HS-27A (cell line): Measurements from ENCODE around the gene AK5.

ENCODE experiments used
- DNase-seq: peaks from one replicate; pipeline ENCODE4 v3.0.0-alpha.2; 2012; ENCODE audit warnings: low read depth, missing footprints

Gene AK5, protein sequence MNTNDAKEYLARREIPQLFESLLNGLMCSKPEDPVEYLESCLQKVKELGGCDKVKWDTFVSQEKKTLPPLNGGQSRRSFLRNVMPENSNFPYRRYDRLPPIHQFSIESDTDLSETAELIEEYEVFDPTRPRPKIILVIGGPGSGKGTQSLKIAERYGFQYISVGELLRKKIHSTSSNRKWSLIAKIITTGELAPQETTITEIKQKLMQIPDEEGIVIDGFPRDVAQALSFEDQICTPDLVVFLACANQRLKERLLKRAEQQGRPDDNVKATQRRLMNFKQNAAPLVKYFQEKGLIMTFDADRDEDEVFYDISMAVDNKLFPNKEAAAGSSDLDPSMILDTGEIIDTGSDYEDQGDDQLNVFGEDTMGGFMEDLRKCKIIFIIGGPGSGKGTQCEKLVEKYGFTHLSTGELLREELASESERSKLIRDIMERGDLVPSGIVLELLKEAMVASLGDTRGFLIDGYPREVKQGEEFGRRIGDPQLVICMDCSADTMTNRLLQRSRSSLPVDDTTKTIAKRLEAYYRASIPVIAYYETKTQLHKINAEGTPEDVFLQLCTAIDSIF

DNA sequence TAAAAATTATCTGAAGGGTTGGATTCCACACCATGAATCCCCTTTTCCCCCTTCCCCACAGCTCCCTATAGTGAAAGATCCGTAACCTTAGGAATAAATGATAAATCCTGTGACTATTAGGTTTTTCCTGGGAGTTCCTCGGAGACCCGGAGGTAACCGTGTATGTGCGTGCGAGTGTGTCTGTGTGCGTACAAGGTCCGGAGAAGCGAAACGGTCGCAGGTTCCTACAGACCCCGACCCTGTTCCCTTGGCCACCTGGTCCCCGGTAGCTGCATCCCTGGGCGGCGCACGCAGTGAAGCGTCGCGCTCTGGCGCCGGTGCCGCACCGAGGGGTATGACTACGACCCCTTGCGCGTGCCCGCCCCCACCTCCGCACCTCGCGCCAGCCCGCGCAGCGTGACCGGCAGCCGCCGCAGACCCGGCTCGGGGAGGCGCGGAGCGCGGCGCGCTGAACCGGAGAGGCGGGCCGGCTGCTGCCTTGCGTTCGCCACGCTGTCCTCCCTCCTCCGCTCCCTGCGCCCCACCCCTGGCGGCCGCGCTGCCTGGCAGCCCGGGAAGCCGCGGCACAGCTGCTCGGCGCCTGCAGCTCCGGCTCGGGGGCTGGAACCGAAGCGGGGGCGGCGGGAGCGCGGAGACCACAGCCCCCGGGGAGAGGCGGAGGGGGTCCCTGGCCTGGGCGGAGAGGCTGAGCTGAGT lies at the start of gene AK5:
Gene AK5 (plus strand): TSS at position 529 of the 696 bp plus-strand sequence. CDS start 295 bp downstream, outside the sequence.
- DNase-seq: no peak

DNA sequence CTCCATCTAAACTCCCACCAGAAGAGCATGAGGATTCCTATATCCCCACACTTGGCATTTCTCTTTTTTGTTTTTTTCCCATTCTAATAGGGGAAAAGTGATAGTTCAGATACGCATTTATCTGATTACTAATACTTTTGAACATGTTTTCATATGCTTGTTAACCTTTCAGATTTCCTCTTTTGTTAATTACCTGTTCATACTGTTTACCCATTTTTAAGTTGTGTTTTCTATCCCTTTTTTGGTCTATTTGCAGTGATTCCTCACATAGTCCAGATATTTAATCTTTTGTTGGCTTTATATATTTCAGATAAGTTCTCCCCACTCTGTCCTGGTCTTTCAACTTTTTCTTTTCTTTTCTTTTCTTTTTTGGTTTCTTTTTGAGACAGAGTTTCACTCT lies 49.0 kb upstream of the AK5 start:
- DNase-seq: no peak

DNA sequence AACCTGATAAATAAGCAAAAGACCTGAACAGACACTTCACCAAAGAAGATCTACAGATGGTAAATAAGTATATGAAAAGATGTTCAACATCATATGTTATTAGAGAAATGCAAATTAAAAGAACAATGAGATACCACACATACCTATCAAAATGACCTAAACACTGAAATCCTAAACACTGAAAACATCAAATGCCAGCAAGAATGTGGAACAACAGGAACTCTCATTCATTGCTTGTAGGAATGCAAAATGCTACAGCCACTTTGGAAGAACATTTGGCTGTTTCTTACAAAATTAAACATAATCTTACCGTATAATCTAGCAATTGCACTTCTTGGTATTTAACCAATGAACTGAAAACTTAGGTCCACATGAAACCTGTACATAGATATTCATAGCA lies 47.7 kb upstream of the AK5 start:
- DNase-seq: no peak

DNA sequence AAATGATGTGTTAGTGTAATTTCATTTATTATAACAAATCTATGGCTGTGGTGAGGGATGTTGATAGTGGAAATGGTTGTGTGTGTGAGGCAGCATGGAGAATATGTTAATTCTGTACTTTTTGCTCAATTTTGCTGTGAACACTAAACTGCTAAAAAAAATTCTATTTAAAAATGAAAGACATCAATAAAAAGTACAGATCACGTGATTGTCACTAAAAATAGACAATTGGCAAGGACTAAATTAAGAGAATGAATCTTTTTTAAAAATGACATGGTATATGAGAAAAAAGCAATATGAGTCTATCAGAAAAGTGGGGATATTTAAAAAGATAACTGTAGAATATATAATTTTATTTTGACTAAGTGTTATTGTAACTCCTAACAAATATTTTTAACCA lies 46.9 kb upstream of the AK5 start:
- no peak for DNase-seq

DNA sequence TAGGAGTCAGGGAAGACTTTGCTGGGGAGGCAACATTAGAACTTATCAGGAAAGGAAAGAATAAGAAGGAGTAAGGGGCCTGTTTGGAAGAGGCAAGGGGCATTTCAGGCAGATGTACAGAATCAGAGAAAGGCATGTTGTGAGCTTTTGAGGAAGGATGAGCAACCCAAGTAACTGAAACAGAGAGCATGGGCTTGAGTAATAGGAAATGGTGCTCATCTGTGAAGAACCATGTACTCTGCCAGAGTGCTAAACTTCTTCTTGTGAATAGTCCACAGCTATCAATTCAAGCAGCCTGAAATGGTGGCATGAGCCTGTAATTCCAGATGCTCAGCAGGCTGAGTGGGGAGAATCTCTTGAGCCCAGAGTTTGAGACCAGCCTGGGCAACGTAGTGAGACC lies 43.4 kb upstream of the AK5 start:
- no peak for DNase-seq

DNA sequence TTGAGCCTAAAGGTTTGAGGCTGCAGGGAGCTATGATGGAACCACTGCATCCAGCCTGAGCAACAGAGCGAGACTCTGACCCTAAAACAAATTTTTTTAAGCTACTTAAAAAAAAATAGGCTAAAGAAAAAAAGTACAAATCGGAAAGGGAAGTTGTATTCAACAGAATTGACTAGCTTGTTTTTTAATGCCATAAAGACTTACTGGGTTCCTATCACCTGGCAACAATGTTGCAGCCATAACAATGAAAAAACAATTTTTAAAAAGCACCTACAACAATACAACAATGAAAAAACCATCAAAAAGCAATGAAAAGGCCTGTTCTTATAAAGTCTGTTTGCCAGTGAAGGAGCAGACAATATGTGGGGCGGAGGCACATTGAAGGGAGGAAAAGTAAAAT lies 42.5 kb upstream of the AK5 start:
- no peak for DNase-seq

DNA sequence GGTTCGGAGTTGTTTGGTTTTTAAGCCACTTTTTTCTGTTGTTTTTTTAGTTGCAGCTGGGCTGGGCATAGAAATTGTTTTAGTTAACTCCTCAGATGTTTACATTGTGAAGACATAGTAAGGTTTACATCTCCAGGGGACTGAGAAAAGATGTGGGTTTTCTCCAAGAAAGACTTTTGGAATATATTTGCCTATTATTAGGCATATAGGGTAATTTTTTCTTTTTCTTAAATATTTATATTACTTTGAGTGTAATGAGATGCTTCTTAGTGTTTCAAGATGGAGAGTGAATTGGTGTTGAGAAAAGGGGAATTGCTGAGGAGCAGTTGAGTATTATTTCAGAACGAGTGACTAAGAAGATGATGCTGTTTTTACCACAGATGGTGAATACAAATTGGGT lies 36.0 kb upstream of the AK5 start:
- DNase-seq: no peak

DNA sequence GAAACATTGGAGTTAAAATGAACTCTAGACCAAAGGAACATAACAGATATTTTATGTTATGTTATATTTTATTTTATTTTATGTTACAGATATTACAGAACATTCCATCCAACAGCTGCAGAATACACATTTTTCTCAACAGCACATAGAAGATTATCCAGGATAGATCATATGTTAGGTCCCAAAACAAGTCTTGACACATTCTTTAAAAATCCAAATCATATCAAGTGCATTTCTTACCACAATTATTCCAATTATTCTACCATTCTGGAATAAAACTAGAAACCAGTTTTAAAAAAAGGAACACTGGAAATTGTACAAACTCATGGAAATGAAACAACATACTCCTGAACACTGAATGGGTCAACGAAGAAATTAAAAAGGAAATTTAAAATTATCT lies 31.7 kb upstream of the AK5 start:
- DNase-seq: no peak

DNA sequence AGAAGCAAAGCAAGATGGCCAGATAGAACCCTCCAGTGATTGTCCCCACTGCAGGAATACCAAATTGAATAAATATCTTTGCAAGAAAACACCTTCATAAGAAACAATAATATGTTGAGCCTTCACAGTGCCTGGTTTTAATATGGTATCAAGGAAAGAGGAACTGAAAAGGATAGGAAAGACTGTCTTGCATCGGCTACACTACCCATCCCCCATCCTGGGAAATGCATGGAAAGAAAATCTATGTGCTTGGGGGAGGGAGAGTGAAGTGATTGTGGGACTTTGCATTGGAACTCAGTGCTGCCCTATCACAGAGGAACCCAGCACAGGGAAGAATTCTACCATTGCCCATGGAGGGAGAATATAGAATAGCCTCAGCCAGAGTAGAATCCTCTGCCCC lies 28.6 kb upstream of the AK5 start:
- DNase-seq: no peak

DNA sequence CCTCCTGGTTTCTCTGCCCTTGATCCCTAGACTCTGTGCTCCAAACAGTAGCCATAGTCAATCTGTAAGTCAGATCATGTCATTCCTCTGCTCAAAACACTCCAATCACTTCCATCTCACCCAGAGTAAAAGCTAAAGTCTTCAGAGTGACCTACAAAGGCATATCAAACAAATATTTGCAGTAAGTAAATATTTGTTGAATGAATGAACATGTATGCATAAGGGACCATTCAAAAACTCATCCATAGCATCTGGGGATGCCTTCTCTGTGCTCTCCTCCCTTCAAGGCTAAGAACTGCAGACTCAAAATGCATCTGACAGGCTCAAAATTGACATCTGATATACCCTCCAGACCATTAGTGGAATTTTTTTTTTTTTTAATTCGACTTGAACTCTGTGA lies 18.1 kb upstream of the AK5 start:
- DNase-seq: no peak

DNA sequence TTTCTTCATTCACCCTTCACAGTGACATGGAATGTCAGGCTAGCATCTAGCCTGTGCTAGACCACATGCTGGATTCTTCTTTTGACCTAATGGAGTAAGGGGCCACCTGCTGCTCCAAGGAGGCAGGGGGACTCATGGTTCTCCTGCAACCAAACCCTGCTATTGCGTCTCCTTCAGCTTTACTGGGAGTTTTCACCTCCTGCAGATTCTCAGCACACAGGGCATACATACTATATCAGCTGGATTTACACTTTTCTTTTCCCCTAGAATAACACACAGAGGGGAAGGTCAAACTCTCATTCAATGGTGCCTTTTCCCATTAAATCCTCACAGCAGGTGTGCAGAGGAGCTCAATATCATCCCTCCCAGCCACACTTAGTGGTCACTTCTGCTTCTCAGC lies 16.6 kb upstream of the AK5 start:
- no peak for DNase-seq

DNA sequence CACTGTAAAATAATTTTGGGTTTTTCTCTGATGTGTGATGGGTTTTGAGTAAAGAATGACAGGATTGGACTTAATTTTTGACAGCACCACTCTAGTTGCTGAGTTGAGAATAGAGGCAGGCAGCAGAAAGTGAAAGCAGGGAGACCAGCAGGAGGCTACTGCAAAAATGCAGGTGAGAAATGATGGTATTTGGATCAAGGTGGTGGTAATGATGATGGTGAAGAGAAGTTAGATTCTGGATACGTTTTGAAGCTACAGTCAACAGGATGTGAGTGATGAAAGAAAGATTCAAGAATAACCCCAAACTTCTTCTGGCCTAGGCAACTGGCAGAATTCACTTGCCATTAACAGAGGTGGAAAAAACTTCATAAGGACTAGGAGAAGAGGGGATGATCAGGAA lies 14.8 kb upstream of the AK5 start:
- no peak for DNase-seq

DNA sequence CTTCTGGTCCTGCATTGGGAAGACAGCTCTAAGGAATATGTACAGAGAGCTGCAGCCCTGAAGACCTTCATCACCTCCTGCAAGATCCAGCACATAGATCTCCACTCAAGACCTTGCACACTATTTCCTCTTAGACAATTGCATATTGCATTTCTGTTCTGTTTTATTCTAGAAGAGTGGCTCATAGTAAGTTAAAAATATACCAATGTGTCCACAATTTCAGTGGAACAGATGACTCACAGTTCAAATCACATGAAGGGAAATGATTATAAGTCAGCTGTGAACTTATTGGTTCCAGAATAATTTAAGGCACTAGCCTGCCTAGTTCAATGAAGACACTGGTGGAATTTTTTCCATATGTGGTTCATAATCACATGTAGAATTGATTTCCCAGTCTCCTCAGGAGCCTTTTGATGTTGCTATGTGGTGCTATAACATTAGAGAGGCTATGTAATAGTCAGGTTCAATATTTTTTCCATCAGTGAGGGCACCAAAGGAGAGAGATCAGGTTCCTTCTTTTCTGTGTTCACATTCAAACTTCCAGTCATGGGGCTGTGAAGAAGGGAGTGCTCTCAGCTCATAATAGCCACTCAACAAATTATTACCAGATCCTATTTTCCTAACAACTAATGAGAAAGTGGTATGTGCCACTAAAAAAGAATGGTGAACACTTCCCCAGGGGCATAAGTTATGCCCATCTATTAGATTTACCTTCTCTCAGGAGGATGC lies 9.8 kb upstream of the AK5 start:
- no peak for DNase-seq

DNA sequence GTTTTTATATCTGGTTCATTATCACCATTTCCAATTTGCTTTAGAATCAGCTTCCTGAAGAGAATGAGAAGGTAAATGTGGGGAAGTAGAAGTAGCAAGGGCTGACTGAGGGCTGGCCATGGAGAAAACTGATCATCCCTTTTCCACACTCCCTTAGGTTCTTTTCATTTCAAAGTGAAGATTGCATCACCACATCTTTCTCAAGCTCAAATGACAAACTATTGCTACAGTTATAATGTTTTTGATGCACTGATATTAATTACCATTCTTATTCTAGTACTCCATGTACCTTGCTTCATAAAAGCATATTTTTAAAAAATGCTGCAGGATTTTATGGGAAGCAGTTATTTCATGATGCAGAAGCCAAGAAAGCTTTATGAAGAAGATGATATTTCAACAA lies 7.9 kb upstream of the AK5 start:
- no peak for DNase-seq

DNA sequence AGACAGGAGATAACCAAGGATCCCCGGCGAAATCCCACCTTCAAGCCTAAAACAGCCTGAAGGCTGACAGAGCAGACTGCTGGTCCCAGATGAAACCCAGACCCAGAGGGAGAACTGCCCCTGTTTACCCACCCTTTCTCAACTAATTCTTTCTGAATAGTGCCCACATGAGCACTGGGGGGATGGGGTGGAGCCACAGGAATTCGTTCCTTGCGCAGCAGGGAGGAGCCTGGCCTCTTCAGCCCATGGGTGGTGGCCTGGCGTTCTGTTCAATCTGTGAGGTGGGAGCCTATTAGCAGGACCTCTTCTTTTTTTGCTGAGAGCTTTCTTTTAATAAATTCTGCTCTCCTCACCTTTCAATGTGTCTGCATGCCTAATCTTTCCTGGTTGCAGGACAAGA lies 6.6 kb upstream of the AK5 start:
- no peak for DNase-seq

DNA sequence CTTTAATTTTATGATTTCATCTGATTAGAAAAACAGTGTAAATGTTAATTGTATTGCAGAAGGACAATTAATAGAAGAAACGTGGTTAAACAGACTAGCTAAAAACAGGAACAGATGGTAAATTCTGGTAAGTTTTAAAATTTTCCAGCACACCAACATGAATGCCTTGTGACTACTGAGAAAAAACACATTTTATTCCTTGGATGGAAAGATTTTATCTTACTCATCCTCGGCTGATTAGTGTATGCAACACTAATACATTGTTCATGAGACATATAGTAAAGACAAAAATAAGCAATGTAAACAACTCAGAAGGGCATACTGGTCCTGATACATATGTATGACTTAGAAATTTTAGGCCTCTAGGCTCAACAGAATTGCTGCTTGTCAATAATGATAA lies 4.9 kb upstream of the AK5 start:
- DNase-seq: no peak

DNA sequence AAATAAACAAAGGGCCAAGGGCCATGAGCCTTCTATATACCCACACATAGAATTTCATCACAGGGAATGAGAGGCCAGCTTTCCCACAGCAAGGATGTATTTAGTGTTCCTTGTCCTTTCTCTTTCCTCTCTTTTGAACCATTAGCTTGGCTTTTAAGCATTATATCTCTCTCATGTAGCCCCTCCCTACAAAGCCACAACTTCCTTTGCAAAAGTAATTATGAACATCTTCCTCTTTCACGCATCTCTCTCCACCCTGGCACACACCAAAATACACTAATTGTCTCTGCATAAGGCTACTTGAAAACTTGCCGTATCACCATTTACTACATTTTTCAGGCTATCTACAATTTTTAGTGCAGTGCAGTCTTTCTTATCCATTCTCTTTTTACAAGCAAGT lies 1.9 kb upstream of the AK5 start:
- no peak for DNase-seq

DNA sequence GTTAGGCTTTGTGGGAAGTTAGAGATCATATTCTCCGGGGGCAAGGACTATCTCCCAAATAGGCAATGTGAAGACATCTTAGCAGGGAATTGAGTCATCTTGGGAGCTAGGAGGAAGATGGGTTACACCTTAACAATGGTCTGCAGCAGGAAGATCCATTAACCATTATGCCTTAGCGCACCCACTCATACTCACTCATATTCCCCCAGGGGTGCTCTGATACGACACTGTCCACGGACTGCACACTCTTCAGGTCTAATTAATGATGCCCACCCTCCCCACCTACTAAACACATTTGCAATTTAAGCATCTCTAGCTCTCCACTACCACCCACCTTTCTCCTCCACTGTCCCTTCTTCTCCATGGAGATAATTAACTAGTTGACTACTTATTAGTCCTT lies 857 bp upstream of the AK5 start:
- no peak for DNase-seq

DNA sequence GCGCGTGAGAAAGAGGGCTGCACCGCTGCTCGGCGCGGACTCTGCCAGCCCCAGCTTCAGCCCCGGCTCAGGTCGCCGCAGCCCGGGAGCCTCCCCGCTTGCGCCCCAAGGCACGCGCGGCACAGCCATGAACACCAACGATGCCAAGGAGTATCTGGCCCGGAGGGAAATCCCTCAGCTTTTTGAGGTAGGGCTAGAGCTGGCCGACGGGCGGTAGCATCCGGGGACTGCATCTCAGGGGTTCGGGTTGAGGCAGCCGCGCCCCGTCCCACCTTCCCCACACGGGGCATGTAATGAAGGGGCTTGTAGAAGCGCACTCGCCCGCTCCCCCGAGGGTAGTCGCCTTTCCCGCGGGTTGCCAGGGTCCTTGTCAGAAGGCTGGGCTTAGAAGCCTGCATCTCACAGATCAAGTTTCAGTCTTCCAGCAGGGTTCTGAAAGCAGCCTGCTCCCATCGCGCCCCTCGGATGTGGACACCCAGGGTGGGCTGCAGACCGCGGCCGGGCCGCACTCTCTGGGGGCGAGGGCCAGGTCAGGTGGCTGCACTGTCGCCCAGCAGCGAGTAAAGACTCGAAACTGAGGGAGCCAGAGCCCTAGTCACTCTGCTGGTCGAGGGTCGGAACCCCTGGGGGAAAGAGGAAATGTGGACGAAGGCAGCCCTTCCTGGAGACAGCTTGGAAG lies 507 bp downstream of the AK5 start:
- no peak for DNase-seq

DNA sequence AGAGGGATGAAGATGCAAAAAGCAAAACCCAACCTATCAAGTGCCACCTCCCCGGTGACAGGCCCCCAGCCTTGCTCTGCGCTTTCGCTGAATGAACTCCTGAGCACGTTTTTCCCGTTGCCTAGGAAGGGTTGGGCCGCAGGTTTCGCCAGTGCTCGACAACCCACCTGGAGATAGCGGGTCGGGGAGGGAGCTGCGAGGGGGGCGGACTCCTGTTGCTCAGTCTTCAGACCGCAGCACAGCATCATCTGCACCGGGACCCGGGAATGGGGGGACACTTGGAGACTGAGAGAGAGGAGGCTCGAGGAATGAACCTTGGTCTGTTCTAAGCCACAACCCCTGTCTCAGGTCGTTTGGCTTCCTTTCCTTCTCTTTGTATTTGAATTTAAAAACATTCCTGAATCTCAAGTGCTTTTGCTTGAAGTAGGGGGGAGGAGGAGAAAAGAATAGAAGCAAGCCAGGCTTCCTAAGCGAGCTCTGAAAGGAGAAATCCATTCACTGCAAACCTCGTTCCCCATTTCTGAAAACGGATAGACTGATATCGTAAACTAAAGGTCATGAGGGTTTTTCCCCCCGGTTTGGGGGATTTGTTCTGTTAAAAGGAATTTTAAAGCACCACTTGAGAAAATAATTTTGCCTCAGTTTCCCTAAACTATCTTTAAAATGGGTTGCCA lies 1.2 kb downstream of the AK5 start:
- no peak for DNase-seq

DNA sequence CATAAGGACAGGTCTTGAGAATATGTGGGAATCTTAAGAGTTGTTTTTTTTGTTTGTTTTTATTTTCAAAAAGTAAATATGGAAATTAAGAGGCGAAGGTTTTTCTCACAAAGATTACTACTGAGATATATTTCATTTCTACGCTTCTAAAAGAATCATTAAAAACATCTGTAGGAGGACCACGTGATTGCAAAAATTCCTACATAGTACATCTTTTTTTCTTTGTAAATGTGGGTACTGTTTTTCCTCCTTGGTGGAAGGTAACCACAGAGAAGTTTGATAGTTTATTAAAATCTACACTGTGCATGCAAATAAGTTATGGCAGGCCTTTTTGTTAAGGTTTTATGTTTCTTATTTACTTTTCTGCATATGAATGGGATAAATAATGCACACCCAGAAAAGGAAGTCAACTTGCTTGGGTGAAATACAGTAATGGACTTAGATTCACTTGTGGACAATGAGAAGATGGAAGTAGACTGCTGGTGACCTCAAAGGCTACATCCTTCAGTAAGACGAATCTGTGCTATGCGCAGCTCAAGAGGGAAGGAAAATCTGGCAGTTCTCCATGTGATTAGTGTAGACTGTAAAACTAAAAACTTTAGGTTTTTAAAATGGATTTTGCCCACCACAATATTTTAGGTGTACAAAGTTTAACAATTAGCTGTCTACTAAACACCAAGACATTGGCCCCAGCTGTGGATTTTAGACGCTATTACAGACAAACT lies 2.0 kb downstream of the AK5 start:
- DNase-seq: no peak
